GM12878 (cell line): ENCODE data around the gene ASCC3. TPM values are rescaled to one million over a fixed set of nuclear protein-coding genes. Genes with fewer than 3 reads are reported as not detected.

Source experiments
- ATAC-seq: fragments of 200-7000 bp; cut with Tn5 transposase; 3 replicates; pipeline ENCODE4 v1.9.1; 2020; ENCODE audit warnings: mild to moderate bottlenecking, moderate library complexity
- BruUV-seq: library from RNA; stranded (reverse); fragments of 400-500 nt; replicated peaks from 2 replicates; lab custom pipeline; 2021; lab: Mats Ljungman, UMichigan
- CTCF ChIA-PET: fragments of 300-600 bp; sonication (Branson Sonifier 250); formaldehyde crosslinking; extraction: SDS; loops from one replicate; lab custom pipeline; 2021; ENCODE audit warnings: inconsistent platforms; lab: Yijun Ruan, JAX
- POLR2A ChIA-PET: fragments of 350-600 bp; formaldehyde crosslinking; extraction: SDS; loops from one replicate; lab custom pipeline; 2021; ENCODE audit warnings: inconsistent platforms; lab: Charles Lee
- RAD21 ChIA-PET: fragments of 300-600 bp; sonication (Branson Sonifier 250); formaldehyde crosslinking; loops from one replicate; lab custom pipeline; 2023; ENCODE audit warnings: antibody characterized with exemption; ENCODE audit not compliant: unreplicated experiment; lab: Charles Lee
- SMC1A ChIA-PET: fragments of 300-600 bp; sonication (Branson Sonifier 250); formaldehyde crosslinking; loops from one replicate; lab custom pipeline; 2023; ENCODE audit not compliant: unreplicated experiment, uncharacterized antibody; lab: Charles Lee
- DNase-seq: peaks from one replicate; pipeline ENCODE4 v3.0.0-alpha.2; 2011; ENCODE audit warnings: low read depth, low spot score
- FAIRE-seq: peaks from 3 replicates; lab custom pipeline; 2011; peaks lifted over from hg19 to GRCh38; lab: Jason Lieb, UNC
- H2AFZ ChIP-seq: 2 replicates; pipeline ENCODE4 v1.6.0; 2011; ENCODE audit warnings: low read depth, low read length, control low read depth; ENCODE audit not compliant: control insufficient read depth
- H3K27ac ChIP-seq: 2 replicates; pipeline ENCODE4 v1.5.1; 2011; ENCODE audit warnings: control low read depth; ENCODE audit not compliant: control insufficient read depth, insufficient read depth
- H3K27me3 ChIP-seq, 2 experiments: replicated peaks in 1 of 2; 2 replicates each; pipeline versions ENCODE4 v1.6.0 to v1.6.1; 2011; ENCODE audit warnings: low read length in 1 of 2; ENCODE audit not compliant: control insufficient read depth in 2 of 2, insufficient read depth in 2 of 2
- H3K36me3 ChIP-seq, 2 experiments: 2 replicates each; pipeline ENCODE4 v1.5.1; 2011; ENCODE audit warnings: low read length in 1 of 2; ENCODE audit not compliant: control insufficient read depth in 2 of 2, insufficient read depth in 2 of 2
- H3K4me1 ChIP-seq: 2 replicates; pipeline ENCODE4 v1.6.1; 2011; ENCODE audit warnings: mild to moderate bottlenecking, low read length, moderate library complexity, mixed read lengths; ENCODE audit not compliant: control insufficient read depth, insufficient read depth
- H3K4me2 ChIP-seq: 2 replicates; pipeline ENCODE4 v1.6.0; 2011; ENCODE audit warnings: control low read depth; ENCODE audit not compliant: control insufficient read depth, insufficient read depth
- H3K4me3 ChIP-seq: fragments of 200-600 bp; sonication (generic); 2 replicates; pipeline ENCODE4 v1.5.1; 2016
- H3K79me2 ChIP-seq: 2 replicates; pipeline ENCODE4 v1.6.0; 2011; ENCODE audit warnings: low read length; ENCODE audit not compliant: control insufficient read depth, insufficient read depth
- H3K9ac ChIP-seq: 2 replicates; pipeline ENCODE4 v1.8.0; 2011; ENCODE audit warnings: low read length, control low read depth, mixed read lengths; ENCODE audit not compliant: control insufficient read depth, insufficient read depth
- H3K9me3 ChIP-seq: replicated peaks from 3 replicates; pipeline ENCODE4 v1.5.1; 2011; ENCODE audit warnings: mild to moderate bottlenecking, low read length; ENCODE audit not compliant: control insufficient read depth, insufficient read depth
- H4K20me1 ChIP-seq: 2 replicates; pipeline ENCODE4 v1.6.0; 2011; ENCODE audit not compliant: control insufficient read depth, insufficient read depth
- CBX3 ChIP-seq: fragments of 200-600 bp; sonication (generic); IDR thresholded peaks from 2 replicates; pipeline ENCODE4 v1.6.1; 2016; ENCODE audit warnings: low read depth, borderline replicate concordance
- JUNB ChIP-seq: IDR thresholded peaks from 2 replicates; pipeline ENCODE4 v1.6.1; 2016; ENCODE audit warnings: antibody characterized with exemption, mild to moderate bottlenecking
- MTA2 ChIP-seq: fragments of 450-650 bp; IDR thresholded peaks from 2 replicates; pipeline ENCODE4 v1.6.1; 2016; ENCODE audit warnings: low read depth, mild to moderate bottlenecking, moderate library complexity
- NR2F1 ChIP-seq: fragments of 450-650 bp; conservative IDR thresholded peaks from 2 replicates; pipeline ENCODE4 v1.6.1; 2017; ENCODE audit warnings: mild to moderate bottlenecking
- RFX5 ChIP-seq: IDR thresholded peaks from 2 replicates; pipeline ENCODE4 v1.6.1; 2011; ENCODE audit warnings: low read depth, low read length, improper control_type of control experiment
- RUNX3 ChIP-seq: IDR thresholded peaks from 2 replicates; pipeline ENCODE4 v1.6.1; 2012; ENCODE audit warnings: low read length, inconsistent platforms
- in situ Hi-C: fragments of 300-500 bp; cut with MboI; formaldehyde crosslinking; loops from 9 replicates; pipeline ENCODE4 v1.14.3; 2018; ENCODE audit warnings: mixed read lengths
- intact Hi-C: fragments of 100-400 bp; cut with micrococcal nuclease; formaldehyde crosslinking; loops from one replicate; pipeline ENCODE4 v1.14.2; 2022; ENCODE audit not compliant: unreplicated experiment
- polyA plus RNA-seq, 11 experiments: library from polyadenylated mRNA; depleted of rRNA in 4 of 11; unstranded in 6 of 11; stranded (reverse) in 5 of 11; fragments of >200 nt; fragmentation: Nextera tagmentation in 4 of 11; fragmentation: Illumina TruSeq in 1 of 11; extraction: Ambion mirVana in 4 of 11; extraction: Trizol in 1 of 11; gene quantifications; 1 replicate in 1 of 11; 2 replicates in 10 of 11; pipeline versions ENCODE4 v1.2.1 to v1.2.3, GENCODE V29; 2011 to 2016; ENCODE audit warnings: inconsistent platforms in 2 of 11, missing spikeins in 2 of 11, low read depth in 1 of 11
- total RNA-seq, 4 experiments: library from RNA; depleted of rRNA in 3 of 4; stranded (reverse); fragments of >200 nt in 3 of 4; fragmentation: Illumina TruSeq in 1 of 4; extraction: Trizol in 1 of 4; gene quantifications; 2 replicates each; pipeline versions ENCODE4 v1.2.1 to v1.2.3, GENCODE V29; 2013 to 2021
- TF ChIP-seq, protein P1 (sequence below): IDR thresholded peaks from 2 replicates; pipeline ENCODE4 v1.6.1; 2012; ENCODE audit warnings: low read length, inconsistent platforms
- TF ChIP-seq, protein P2 (sequence below): IDR thresholded peaks from 2 replicates; pipeline ENCODE4 v1.6.1; 2011; ENCODE audit warnings: borderline replicate concordance, low read depth, mild to moderate bottlenecking, moderate library complexity, mixed read lengths, low read length; ENCODE audit not compliant: insufficient read depth; ENCODE audit errors: extremely low read length

The ASCC3 gene
- total and polyA plus RNA-seq, 10 of the 15 experiments (the other 5 are each of a cell fraction or from before 2014, with no cell fraction given) = 19.9 to 76.2 (median 55.9) TPM

DNA sequence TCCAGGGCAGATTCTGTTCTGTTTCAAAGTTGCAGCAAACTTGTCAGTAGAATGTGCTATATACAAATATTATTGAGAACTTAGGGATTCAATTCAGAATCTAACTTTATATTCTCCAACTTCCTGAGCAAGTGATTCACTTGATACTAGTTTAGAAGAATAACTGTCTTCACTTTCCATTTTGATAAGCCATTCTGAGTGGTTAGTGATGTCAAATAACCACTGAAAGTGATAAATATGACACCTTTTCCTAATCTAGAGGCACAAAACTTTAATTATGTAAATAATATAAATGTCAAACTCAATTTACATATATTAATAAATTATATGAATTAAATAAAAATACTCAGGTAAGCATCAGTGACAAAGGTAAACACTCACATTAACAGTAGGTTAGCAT is 395.9 kb downstream of the ASCC3 start:
- Histone ChIP-seq H3K9ac (no peak overlapping the region), H3K4me3 (no peak overlapping the region), H4K20me1 (no peaks in the 10 kb centered on the region), H3K36me3 (no peaks in the 10 kb centered on the region), H3K27ac (no peak overlapping the region), H3K27me3 (no peaks in the 10 kb centered on the region), H3K79me2 (no peaks in the 10 kb centered on the region), H3K4me1 (no peaks in the 10 kb centered on the region), H3K4me2 (no peak overlapping the region), H3K9me3 (no peaks in the 10 kb centered on the region), H2AFZ (no peak overlapping the region)
- RAD21 ChIA-PET = no interaction called here
- peak; percentile 23; the same call in 1 of the 3 replicates for ATAC-seq
- SMC1A ChIA-PET = interaction anchor here (1.7 kb wide), 1 partner anchor 179 kb away, joined by 7 read pairs; no protein-coding TSS in a partner anchor
- intact Hi-C loops (no loop called here), in situ Hi-C loops (no loop called here)
- POLR2A ChIA-PET = no interaction called here
- DNase-seq = no peak
- FAIRE-seq = no peak
- BruUV-seq = no TSS peak
- TF ChIP-seq, protein P1, sequence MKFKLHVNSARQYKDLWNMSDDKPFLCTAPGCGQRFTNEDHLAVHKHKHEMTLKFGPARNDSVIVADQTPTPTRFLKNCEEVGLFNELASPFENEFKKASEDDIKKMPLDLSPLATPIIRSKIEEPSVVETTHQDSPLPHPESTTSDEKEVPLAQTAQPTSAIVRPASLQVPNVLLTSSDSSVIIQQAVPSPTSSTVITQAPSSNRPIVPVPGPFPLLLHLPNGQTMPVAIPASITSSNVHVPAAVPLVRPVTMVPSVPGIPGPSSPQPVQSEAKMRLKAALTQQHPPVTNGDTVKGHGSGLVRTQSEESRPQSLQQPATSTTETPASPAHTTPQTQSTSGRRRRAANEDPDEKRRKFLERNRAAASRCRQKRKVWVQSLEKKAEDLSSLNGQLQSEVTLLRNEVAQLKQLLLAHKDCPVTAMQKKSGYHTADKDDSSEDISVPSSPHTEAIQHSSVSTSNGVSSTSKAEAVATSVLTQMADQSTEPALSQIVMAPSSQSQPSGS = no peak
- TF ChIP-seq MTA2 (peak; percentile 25; the same call in 1 of the 2 replicates), JUNB (peak; percentile 59), RFX5 (no peak), RUNX3 (peak; percentile 72; the same call in 1 of the 2 replicates), CBX3 (no peak), NR2F1 (no peak)
- TF ChIP-seq, protein P2, sequence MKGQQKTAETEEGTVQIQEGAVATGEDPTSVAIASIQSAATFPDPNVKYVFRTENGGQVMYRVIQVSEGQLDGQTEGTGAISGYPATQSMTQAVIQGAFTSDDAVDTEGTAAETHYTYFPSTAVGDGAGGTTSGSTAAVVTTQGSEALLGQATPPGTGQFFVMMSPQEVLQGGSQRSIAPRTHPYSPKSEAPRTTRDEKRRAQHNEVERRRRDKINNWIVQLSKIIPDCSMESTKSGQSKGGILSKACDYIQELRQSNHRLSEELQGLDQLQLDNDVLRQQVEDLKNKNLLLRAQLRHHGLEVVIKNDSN = no peak
- CTCF ChIA-PET = interaction anchor here (2.7 kb wide), 1 partner anchor 179 kb away, joined by 18 read pairs; no protein-coding TSS in a partner anchor
